ENCODE measurements around the gene CTRL.

The CTRL gene

DNA sequence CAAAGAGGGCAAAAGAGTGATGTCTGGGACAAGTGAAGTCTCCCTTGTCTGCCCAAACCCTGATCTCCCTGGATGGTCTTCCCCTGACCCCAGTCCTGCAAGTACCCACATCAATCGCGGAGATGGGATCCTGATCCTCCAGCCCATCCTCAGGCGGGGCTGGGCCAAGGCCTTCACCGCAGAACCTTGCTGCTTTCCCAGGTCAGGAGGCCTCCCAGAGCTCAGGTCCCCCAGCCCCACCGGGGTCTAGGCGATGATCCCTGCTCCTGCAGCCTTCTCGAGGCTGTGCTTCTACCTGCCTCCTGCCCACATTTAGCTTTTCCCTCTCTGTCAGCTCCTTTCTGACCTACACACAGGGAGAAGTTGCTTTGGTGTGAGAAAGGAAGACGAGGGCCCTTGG lies 30.5 kb upstream of the CTRL start:
- no peak for DNase-seq (ENCODE audit: low spot score)
- H3K27me3 ChIP-seq (ENCODE audit: insufficient read depth, poor library complexity, severe bottlenecking), result no peaks in the 10 kb centered on the region
- peaks cover 73% of the 10 kb centered on the region for H3K36me3 ChIP-seq (ENCODE audit: low read depth)
- no peak overlapping the region for H3K4me3 ChIP-seq (ENCODE audit: severe bottlenecking)
- TF ChIP-seq, protein P1, sequence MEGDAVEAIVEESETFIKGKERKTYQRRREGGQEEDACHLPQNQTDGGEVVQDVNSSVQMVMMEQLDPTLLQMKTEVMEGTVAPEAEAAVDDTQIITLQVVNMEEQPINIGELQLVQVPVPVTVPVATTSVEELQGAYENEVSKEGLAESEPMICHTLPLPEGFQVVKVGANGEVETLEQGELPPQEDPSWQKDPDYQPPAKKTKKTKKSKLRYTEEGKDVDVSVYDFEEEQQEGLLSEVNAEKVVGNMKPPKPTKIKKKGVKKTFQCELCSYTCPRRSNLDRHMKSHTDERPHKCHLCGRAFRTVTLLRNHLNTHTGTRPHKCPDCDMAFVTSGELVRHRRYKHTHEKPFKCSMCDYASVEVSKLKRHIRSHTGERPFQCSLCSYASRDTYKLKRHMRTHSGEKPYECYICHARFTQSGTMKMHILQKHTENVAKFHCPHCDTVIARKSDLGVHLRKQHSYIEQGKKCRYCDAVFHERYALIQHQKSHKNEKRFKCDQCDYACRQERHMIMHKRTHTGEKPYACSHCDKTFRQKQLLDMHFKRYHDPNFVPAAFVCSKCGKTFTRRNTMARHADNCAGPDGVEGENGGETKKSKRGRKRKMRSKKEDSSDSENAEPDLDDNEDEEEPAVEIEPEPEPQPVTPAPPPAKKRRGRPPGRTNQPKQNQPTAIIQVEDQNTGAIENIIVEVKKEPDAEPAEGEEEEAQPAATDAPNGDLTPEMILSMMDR (IDR thresholded peaks at IDR 0.05; ENCODE audit: poor library complexity, severe bottlenecking), result no peak
- H3K4me1 ChIP-seq (ENCODE audit: insufficient read depth, poor library complexity, severe bottlenecking), result peaks cover 37% of the 10 kb centered on the region
- no peaks in the 10 kb centered on the region for H3K9me3 ChIP-seq (ENCODE audit: severe bottlenecking)
- ATAC-seq (ENCODE audit: low read depth), result no peak
- H3K27ac ChIP-seq (ENCODE audit: poor library complexity, severe bottlenecking), result peak overlapping the region; percentile 32

- Histone ChIP-seq H3K27me3 (ENCODE audit: insufficient read depth, poor library complexity, severe bottlenecking) (no peaks in the 10 kb centered on the region), H3K9me3 (ENCODE audit: severe bottlenecking) (no peaks in the 10 kb centered on the region), H3K4me3 (ENCODE audit: severe bottlenecking) (no peak overlapping the region), H3K27ac (ENCODE audit: poor library complexity, severe bottlenecking) (peak overlapping the region; percentile 32), H3K4me1 (ENCODE audit: insufficient read depth, poor library complexity, severe bottlenecking) (peaks cover 31% of the 10 kb centered on the region), H3K36me3 (ENCODE audit: low read depth) (peaks cover 75% of the 10 kb centered on the region)
- TF ChIP-seq, protein P1 (IDR thresholded peaks at IDR 0.05; ENCODE audit: poor library complexity, severe bottlenecking), result no peak
- ATAC-seq (ENCODE audit: low read depth), result peak; percentile 91
- peak; percentile 100 for DNase-seq (ENCODE audit: low spot score)
Measured at GRCh38 chr16:67961551-67961957, 29.9 kb upstream of the CTRL start.

DNA sequence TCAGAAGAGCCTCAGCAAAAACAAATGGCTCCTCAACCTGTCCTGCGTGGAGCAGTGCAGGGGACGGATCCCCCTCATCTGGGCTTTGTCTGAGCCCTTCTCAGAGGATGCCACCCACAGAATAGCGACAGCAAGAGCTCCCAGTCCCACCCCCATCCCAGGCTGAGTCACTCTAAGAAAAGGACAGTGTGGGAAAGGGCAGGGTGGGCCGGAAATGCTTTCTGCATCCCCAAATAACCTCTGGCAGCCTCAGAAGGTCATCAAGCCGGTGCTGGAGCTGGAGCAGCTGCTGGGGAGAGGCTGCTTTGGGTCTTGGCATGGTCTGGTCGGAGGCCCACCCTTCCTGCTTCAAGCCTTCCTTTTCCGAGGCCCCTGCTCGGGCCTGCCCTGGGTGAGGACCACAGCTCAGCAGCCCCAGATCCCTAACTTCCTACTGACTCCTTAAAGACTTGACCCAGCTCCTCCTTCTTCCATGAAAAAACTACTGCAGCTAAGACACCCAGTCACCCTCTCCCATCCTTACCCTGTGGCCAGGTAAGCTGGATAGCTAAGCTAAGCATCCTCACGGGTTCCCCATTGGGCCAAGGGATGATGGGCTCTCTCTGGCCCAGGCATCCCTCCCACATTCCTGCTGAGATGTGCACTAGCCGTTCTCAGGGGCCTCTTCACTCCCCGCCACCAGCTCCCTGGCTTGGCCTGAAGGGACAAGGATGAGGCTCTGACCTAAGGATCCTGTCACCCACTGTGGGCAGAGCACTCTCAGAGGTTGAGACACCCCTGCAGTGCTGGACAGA lies 28.1 kb upstream of the CTRL start:
- ATAC-seq (ENCODE audit: low read depth) (no peak), DNase-seq (ENCODE audit: low spot score) (no peak)
- Histone ChIP-seq H3K4me1 (ENCODE audit: insufficient read depth, poor library complexity, severe bottlenecking) (peaks cover 24% of the 10 kb centered on the region), H3K4me3 (ENCODE audit: severe bottlenecking) (no peak overlapping the region), H3K27me3 (ENCODE audit: insufficient read depth, poor library complexity, severe bottlenecking) (no peaks in the 10 kb centered on the region), H3K36me3 (ENCODE audit: low read depth) (peaks cover 87% of the 10 kb centered on the region), H3K27ac (ENCODE audit: poor library complexity, severe bottlenecking) (peak overlapping the region; percentile 5), H3K9me3 (ENCODE audit: severe bottlenecking) (no peaks in the 10 kb centered on the region)
- TF ChIP-seq, protein P1 (IDR thresholded peaks at IDR 0.05; ENCODE audit: poor library complexity, severe bottlenecking), result no peak

GRCh38 chr16:67957622-67958021 lies 26.0 kb upstream of the CTRL start:
- ATAC-seq (ENCODE audit: low read depth), result no peak
- H3K27me3 ChIP-seq (ENCODE audit: insufficient read depth, poor library complexity, severe bottlenecking), result no peaks in the 10 kb centered on the region
- no peaks in the 10 kb centered on the region for H3K9me3 ChIP-seq (ENCODE audit: severe bottlenecking)
- peaks cover 95% of the 10 kb centered on the region for H3K36me3 ChIP-seq (ENCODE audit: low read depth)
- no peak overlapping the region for H3K27ac ChIP-seq (ENCODE audit: poor library complexity, severe bottlenecking)
- no peak for DNase-seq (ENCODE audit: low spot score)
- H3K4me3 ChIP-seq (ENCODE audit: severe bottlenecking), result no peak overlapping the region
- peaks cover 24% of the 10 kb centered on the region for H3K4me1 ChIP-seq (ENCODE audit: insufficient read depth, poor library complexity, severe bottlenecking)
- TF ChIP-seq, protein P1 (IDR thresholded peaks at IDR 0.05; ENCODE audit: poor library complexity, severe bottlenecking), result no peak
